ENCODE measurements around the gene DZIP3.

GRCh38 chr3:108605491-108605890, 16.0 kb downstream of the DZIP3 start:
- TF ChIP-seq CTCF (IDR thresholded peaks at IDR 0.05) (no peak), POLR2A (IDR thresholded peaks at IDR 0.05) (no peak)
